ENCODE measurements around the gene ACYP2.

DNA sequence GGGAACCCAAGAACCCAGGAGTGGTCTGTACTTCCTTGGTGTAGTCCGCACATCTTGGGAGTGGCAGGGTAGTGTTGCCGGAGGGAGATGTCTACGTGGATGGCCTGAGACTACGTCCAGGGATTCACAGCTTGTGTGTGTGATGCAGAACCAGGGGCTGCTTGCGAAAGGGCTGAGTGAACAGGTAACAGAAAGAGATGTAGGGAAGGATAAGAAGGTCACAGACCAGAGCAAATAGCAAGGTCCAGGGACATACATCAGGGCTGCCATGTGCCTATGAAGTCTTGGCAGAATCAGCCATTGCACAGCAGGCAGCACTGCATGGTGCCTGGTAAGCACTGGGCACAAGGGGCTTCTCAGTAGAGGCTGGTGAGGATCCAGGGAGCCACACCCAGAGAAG, 71.9 kb downstream of the ACYP2 start:
- no peak for TF ChIP-seq CTCF (IDR thresholded peaks at IDR 0.05)
- no peak for TF ChIP-seq POLR2A (IDR thresholded peaks at IDR 0.05)

Measured in esophagus squamous epithelium (tissue), 4 donors.